ENCODE measurements around the gene COL18A1. TPM values are rescaled to one million over a fixed set of nuclear protein-coding genes. Genes with fewer than 3 reads are reported as not detected.

COL18A1 gene
- total and polyA plus RNA-seq, 2 of the 8 experiments (the other 6 are each of a cell fraction or from before 2014, with no cell fraction given) = 145 to 201 TPM

DNA sequence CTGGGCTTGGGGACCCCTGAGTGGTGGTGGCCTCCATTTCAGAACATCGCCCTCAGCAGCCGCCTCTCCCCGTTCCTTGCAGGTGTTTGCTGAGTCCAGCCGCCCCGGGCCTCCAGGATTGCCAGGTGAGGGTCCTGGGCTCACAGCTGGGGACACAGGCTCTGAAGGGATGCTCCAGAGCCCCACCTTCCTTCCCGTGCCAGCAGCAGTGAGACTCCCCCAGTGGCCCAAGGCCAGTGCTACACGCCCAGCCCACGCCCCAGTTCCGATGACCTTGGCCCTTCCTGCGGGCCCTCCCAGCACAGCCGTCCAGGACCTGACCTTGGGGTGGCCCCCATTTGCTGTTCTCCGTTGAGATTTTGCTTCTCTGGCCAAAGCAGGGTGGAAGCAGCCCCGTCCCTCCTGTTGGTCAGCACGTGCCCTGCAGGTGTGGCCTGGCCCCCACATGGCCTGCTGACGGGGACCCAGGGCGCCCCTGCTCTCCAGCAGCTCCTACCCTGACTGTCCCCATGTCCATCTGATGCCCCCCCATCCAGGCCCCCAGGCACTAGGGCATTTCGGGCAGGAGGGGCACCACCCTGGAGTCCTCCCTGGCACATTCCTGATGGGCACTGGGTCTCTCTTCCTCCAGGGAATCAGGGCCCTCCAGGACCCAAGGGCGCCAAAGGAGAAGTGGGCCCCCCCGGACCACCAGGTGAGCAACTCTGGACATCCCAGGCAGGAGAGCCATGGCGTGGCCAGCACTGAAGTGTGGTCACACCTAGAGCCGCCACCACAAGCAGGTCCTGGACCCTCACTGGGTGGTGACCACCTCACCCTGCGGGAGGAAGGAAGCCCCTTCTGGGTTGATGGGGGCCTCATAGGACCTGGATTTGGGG is 92.2 kb downstream of the COL18A1 start (continued):
- TF ChIP-seq POLR2AphosphoS5 (IDR thresholded peaks at IDR 0.05; ENCODE audit: low read depth, low read length) (no peak), BCL11A (IDR thresholded peaks at IDR 0.05; ENCODE audit: low read depth in 2 of 2, low read length in 2 of 2) (no peak), SP1 (IDR thresholded peaks at IDR 0.05; ENCODE audit: low read depth, low read length) (no peak)

Data from H1 (cell line).